Activated CD8-positive, alpha-beta memory T cell treated with anti-CD3 and anti-CD28 coated beads for 4 hours (primary cell): ENCODE measurements around the gene HLCS.

Experiments used
- DNase-seq, 2 donors: peaks; one replicate each; pipeline ENCODE4 v3.0.0-alpha.2; 2020; ENCODE audit warnings: low read depth in 2 of 2

HLCS gene

DNA sequence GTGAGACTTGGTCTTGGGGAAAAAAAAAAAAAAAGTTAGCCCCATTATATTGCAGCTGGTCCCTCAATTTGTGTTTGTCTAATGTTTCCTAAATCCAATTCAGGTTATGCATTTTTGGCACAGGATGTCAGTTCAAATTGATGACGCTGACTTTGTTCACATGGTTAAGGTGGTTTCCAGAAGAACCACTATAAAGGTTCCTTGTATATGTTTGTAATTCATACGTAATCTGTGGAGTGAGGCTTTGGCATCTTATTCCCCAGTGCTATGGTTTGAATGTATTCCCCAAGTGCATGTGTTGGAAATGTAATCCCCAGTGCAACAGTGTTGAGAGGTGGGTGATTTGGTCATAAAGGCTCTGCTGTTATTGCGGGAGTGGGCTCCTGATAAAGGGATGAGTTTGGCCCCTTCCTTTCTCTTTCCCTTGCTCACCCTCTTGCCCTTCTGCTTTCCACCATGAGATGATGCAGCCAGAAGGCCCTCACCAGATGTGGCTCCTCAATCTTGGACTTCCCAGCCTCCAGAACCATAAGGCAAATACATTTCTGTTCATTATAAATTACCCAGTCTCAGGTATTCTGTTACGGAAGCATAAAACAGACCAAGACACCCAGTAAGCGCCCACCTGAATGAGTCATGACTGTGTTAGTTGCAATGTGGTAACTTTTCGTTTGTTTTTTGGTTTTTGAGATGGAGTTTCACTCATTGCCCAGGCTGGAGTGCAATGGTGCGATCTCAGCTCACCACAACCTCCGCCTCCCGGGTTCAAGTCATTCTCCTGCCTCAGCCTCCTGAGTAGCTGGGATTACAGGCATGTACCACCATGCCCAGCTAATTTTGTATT is 19.5 kb upstream of the HLCS start:
- DNase-seq: no peak

GRCh38 chr21:36981977-36982700 is 15.7 kb upstream of the HLCS start:
- no peak for DNase-seq

- no peak for DNase-seq
Measured at GRCh38 chr21:36981049-36981391, 14.6 kb upstream of the HLCS start.

- DNase-seq: no peak
Measured at GRCh38 chr21:36980280-36981048, 14.0 kb upstream of the HLCS start.

DNA sequence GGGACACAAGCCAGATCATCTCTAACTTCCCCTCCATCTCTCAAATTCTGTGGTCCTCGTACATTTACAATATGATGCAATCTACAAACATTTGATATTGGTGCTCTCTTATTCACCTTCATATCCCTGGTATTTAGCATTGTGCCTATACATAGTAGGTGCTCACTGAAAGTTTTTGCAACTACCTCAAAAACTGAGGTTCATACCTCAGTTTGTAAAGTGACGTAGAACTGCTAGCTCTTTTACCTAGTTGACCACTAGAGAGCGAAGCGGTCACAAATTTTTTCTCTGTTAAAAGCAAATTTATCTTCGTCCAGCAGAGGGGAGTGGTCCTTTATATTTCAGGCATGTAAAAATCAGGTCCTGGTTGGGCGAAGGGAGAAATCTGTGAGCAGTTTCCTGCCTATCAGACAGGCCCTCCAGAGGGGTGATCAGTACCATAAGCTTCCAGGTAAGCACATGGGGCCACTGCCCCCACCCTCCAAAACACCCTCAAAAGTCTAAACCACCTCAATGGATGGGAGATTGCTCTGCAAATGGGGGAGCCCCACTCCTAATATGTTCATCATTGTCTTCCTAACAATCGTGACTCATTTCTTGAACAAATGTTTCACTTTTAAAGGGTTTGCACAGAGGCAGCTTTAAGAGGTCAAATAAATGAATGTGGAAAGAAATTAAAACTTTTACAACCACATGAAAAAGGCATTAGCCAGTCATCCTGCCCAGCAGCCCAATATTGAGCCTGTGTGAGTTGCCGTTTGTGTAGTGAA is 10.6 kb upstream of the HLCS start:
- DNase-seq: peak in 1 of 2 donors; percentile 28

DNA sequence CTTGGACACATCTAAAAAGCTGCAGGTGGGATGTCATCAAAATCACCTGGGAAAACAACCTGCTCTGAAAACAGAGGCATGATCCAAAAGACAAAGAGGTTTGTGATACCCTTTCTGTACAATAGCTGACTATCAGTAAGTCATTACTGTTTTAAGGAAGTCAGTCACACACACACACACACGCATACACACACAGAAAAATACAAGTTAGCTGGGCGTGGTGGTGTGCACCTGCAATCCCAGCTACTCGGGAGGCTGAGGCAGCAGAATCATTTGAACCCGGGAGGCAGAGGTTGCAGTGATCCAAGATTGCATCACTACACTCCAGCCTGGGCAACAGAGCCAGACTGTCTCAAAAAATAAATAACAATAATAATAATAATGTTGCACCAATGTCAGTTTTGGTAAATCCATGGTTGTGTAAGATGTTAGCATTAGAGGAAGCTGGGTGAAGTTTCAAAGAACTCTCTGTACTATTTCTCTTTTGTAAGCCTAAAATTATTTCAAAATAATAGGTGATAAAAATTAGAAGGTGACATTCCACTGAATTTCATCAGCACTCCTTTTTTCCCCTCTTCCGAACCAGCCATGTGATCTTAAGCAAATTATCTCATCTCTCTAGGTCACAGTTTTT is 9.9 kb upstream of the HLCS start:
- DNase-seq: no peak

GRCh38 chr21:36974851-36975192 is 8.4 kb upstream of the HLCS start:
- no peak for DNase-seq

GRCh38 chr21:36973986-36974850 is 7.7 kb upstream of the HLCS start:
- DNase-seq: no peak

GRCh38 chr21:36968976-36969375 is 2.5 kb upstream of the HLCS start:
- DNase-seq: no peak

GRCh38 chr21:36968414-36968813 is 1.9 kb upstream of the HLCS start:
- DNase-seq: no peak

GRCh38 chr21:36966821-36967768 is 626 bp upstream of the HLCS start:
- DNase-seq: no peak

DNA sequence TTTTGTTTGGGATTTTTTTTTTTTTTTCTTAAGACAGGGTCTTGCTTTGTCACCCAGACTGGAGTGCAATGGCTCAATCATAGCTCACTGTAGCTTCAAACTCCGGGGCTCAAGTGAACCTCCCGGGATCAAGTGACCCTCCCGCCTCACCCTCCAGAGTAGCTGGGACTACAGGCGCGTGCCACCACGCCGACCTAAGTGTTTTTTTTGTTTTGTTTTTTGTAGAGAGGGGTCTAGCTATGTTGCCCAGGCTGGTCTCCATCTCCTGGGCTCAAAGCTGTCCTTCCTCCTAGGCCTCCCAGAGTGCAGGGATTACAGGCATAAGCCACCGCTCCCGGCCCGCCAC is 776 bp downstream of the HLCS start:
- DNase-seq: no peak

DNA sequence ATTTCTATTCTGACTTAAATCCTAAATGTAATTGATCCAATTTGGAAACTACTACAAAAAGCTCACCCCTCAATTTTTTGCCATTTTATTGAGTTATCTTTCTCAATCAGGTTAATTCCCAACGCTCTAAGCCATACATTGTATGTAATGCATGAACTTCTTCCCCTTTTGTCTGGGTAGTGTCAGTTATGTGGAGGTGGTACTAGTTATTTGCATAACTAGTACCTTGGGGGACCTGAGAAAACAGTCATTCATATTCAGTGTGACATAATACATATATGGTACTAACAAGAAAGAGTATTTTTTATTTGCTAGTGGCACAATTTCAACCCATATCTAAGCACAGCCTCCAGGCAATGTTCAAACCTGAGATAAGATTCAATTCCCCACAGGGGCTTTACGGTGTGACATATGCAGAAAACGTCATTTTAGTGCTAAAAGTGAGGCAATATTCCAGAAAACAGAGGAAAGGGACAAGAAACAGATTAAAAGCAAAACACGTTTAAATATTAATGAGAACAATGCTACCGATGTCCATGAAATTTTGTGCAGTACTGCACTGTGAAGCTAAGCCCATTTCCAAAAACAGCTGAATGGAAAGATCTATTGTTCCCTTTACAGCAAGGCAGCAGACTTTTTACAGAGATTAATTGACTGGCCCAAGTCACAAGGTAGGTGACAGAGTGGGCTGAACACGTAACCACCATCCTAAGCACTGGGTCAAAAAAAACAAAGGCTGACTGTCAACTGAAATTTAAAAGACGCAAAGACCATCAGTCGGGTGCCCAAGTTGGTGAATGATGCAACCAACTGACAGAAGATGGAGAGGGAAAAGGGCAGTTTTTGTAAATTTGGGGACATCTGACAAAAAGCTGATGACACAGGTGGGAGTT is 1.4 kb downstream of the HLCS start:
- DNase-seq: no peak

DNA sequence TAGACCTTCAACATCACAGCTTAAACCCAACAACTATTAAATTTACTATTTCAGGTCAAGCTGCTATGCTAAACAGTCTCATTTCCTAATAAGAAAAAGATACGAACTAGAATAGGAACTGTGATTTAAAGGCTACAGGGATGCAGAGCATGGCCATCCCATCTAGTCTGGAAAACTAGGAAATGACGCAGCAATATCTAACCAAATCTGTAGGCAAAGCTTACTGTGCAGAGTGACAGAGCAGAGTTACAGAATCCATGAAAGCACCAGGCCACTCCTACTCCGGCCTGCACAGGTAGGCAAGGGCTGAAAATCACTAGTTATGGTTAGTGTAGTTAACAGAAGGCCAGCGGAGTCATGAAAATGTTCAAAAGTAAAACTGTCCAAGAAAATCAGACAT is 2.1 kb downstream of the HLCS start:
- DNase-seq: no peak

DNA sequence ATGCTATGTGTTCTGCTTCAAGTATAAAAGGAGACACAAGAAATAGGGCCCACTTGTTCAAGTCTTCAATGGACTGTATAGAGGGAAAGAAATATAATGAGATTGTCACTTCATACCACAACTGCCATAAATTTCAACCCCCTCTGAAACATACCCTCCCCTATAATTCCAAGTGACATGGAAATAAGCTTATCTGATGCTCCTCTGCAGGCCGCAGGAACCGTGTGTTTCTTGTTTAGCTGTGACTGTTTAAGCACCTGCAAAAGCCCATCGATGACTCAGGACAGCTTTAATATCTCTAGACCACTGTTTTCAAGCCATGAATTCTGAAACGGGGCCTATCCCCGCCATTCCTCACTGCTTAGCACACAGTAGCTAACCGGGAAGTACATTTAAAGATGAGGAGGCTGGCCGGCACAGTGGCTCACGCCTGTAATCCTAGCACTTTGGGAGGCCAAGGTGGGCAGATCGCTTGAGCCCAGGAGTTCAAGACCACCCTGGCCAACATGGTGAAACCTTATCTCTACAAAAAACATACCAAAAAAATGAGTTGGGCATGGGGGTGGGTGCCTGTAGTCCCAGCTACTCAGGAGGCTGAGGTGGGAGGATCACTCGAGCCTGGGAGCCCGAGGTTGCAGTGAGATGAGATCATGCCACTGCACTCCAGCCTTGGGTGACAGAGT is 4.2 kb downstream of the HLCS start:
- DNase-seq: no peak

GRCh38 chr21:36960676-36961284 is 5.7 kb downstream of the HLCS start:
- DNase-seq: no peak
